Tibial nerve (tissue), 4 donors: ENCODE data around the gene SPTBN5.

Experiments used
- EP300 ChIP-seq, 2 donors: sonication (generic); formaldehyde crosslinking; IDR thresholded peaks; one replicate each; pipeline ENCODE4 v1.6.1; 2017; ENCODE audit warnings: antibody characterized with exemption in 2 of 2, mild to moderate bottlenecking in 1 of 2
- POLR2A ChIP-seq, 2 donors: fragments of 450-650 bp; IDR thresholded peaks; one replicate each; pipeline ENCODE4 v1.6.1; 2017; ENCODE audit warnings: antibody characterized with exemption in 2 of 2, mild to moderate bottlenecking in 2 of 2, moderate library complexity in 2 of 2
- TF ChIP-seq, protein P1 (sequence below), 5 experiments: fragments of 200-600 bp in 3 of 5; fragments of 450-650 bp in 2 of 5; sonication (generic) in 3 of 5; IDR thresholded peaks; one replicate each; pipeline ENCODE4 v1.5.1; 2016 to 2019; ENCODE audit warnings: antibody characterized with exemption in 5 of 5, mild to moderate bottlenecking in 3 of 5, moderate library complexity in 2 of 5

DNA sequence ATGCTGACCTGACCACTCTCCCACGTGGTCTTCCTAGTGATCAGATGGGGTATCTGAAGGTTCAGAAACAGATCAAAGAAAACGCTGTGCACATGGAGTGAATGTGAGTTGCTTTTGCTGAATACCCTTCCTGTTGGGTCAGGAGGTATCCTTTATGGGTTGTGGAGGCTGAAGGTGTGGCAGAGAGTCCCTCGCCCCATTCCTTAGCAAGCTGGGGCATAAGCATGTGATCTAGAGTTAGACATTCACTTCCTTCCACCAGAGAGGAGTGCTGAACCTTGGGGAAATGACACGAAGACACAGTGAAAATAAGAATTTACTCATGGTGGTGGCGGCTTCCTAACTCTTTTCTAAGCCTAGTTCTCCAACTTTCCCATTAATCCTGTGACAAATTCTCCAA, 27.8 kb upstream of the SPTBN5 start:
- TF ChIP-seq, protein P1, sequence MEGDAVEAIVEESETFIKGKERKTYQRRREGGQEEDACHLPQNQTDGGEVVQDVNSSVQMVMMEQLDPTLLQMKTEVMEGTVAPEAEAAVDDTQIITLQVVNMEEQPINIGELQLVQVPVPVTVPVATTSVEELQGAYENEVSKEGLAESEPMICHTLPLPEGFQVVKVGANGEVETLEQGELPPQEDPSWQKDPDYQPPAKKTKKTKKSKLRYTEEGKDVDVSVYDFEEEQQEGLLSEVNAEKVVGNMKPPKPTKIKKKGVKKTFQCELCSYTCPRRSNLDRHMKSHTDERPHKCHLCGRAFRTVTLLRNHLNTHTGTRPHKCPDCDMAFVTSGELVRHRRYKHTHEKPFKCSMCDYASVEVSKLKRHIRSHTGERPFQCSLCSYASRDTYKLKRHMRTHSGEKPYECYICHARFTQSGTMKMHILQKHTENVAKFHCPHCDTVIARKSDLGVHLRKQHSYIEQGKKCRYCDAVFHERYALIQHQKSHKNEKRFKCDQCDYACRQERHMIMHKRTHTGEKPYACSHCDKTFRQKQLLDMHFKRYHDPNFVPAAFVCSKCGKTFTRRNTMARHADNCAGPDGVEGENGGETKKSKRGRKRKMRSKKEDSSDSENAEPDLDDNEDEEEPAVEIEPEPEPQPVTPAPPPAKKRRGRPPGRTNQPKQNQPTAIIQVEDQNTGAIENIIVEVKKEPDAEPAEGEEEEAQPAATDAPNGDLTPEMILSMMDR (IDR thresholded peaks at IDR 0.05), result no peak
- TF ChIP-seq EP300 (IDR thresholded peaks at IDR 0.05), result no peak
- TF ChIP-seq POLR2A (IDR thresholded peaks at IDR 0.05), result no peak
